Activated CD4-positive, alpha-beta T cell treated with anti-CD3 and anti-CD28 coated beads, Interleukin-2, amount 50 U/mL, for 16 hours (primary cell): Measurements from ENCODE around the gene CTSC.

Source experiments
- DNase-seq: peaks from one replicate; pipeline ENCODE4 v3.0.0-alpha.2; 2020

The CTSC gene

GRCh38 chr11:88337181-88337986, at the start of gene CTSC:
Gene CTSC (minus strand): TSS chr11:88337736. CDS start chr11:88337672, 64 bp downstream.
- DNase-seq = peak; percentile 97

DNA sequence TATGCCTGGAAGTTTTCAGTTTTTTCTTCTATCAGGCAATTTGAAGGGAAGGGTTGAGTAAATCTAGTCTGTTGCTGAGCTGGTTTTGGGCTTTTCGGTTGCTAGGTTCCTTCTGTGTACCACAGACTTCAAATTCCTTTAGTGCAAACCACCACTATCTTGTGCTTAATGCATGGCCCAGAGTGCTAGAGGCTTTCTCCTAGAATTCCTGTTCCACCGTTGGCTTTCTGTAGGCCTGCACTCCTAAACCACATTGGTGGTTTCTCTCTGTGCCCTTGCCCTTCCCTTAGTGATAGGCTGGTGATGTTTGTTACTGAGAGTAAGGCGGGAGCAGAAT, 47.1 kb upstream of the CTSC start:
- peak; percentile 52 for DNase-seq

- no peak for DNase-seq
Measured at GRCh38 chr11:88384004-88384668, 46.6 kb upstream of the CTSC start.

GRCh38 chr11:88383447-88383846, 45.9 kb upstream of the CTSC start:
- no peak for DNase-seq

DNA sequence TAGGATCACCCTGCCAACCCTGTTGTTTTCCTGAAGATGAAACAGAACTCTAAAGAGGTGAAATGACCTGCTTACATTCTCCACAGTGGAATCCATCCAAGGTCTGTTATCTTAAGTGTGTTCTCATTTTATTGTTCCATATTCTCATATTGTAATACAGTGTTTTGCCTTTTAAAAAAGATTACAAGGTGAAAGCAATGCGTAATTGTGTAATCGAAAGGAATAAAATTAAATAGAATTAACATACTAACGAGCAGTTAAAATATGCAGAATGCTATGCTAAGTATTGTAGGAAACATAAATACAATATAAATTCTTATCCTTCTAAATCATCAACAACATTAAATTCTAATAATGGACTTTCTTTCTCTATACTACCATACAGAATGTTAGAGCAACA, 41.6 kb upstream of the CTSC start:
- no peak for DNase-seq

DNA sequence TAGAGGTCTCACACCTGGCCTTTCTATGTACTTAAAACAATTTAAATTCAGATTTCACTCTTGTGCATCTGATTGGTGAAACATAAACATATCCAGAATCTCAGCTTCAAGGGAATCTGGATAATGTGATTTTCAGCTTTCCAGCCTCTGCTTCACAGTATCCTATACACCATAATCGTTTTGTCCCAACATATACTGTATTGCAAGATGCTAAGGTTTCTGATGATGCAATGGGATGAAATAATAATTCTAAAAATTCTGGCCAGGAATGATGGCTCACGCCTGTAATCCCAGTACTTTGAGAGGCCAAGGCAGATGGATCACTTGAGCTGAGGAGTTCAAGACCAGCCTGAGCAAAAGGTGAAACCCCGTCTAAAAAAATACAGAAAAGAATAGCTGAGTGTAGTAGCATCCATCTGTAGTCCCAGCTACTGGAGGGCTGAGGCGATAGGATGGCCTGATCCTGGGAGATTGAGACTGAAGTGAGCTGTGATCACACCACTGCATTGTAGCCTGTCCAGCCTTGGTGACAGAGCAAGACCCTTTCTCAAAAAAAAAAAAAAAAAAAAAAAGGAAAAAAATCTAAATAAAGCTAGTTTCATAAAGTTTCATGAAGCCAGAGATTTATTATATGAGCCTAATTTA, 41.0 kb upstream of the CTSC start:
- DNase-seq = no peak

DNA sequence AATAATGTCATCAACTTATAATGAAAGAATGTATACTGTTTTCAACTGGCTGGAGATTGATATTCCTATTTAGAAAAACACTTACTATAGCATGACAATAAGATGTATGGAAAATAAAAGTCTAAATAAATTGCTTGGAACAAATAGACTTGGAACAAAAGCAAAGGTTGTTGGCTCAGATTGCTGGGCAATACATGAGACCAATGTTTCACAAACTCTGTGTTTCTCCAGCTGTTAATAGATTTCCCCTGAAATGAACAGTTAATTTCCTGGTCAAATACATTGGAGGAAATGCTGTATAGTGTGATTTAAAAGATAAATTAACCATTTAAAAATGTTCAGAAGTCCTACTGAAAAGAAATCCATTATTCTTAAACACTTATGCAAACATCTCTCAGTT, 40.1 kb upstream of the CTSC start:
- DNase-seq = no peak

DNA sequence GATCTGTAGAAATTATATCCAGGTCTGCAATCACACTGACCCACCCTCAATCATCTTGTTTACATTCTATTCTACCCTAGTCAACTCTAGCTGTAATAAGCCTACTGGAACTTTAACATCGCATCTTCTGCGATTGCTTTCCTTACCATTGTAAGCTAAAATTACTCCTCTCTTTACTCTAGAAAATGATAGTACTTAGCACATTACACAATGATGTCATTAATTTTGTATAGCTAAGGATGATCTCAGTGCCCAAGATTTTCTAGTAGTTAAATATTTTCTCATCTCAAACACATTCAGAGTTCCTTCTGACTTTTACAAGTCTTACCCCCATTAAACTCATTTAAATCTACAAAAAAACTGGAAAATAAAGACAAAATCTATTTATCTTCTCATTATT, 39.6 kb upstream of the CTSC start:
- no peak for DNase-seq

DNA sequence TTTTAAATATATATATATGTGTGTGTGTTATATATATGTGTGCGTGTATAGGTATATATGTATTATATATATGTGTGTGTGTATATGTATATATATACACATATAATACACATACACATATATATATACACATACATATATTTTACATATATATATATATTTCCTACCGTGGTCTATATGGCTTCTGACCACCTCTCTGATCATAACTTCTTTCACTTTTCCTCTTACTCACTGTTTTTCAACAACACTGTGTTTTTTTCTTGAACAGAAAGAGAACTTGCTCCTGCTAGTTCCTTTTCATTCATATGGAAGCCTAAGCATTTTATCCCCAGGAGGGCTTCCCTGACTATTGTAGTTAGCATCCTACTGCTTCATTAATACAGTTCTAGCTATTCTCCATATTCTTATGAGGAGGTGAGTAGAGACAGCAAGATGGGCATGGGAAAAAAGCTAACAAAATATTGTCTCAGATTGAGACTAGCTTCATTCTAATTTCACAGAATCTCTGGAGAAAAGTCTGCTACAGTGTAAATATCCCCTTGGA, 38.5 kb upstream of the CTSC start:
- DNase-seq = no peak

DNA sequence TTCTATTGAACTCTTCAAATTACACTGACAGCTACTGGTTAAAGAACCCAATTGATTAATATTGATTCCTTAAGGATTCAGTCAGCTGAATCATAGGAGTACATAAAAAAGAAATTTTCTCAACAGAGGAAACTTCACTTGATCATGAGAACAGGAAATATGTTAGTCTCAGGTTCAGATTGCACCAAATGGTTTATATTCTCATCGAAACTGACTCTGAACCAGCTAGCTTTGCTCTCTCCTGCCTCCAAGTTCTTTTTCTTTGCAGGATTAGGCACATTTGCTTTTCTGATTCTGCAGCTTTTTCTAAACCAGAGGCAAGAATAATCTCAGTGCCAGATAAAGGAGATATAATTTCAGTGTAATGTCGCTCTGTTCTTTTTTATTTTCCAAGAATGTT, 33.2 kb upstream of the CTSC start:
- no peak for DNase-seq

DNA sequence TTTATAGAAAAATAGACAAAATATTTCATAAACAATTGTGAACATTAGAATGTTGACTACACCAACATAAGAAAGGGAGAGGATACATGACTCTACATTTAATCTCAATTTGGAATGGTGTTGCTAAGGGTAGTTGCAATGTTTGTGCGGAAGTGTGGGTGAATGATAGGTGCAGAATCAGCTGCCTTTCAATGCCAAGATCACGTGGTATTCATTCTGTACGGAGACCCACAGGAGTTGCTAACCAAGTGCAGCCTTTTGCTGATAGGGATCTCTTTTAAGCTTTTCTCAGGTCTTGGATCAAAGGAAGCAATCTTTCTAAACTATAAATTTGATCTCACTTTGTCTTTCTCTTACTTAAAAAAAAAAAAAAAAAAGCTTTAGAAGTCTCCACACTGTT, 29.8 kb upstream of the CTSC start:
- no peak for DNase-seq

DNA sequence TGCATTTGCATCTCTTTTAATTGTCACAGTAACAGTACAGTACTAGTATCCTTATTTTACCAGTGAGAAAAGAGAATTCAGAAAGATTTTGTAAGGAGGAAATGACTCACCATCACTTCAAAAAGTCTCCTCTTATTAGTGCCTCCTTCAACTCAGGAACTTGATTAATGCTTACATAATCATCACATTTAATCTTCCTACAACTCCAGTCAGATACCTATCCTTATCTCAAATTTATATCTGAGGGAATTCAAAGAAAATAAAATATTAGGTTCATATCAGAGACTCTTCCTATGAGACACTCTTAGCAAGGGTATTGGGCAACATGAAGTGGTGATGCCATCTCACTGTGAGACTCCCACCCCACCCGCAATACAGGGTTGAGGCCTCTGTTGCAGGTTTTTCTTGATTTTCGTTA, 26.1 kb upstream of the CTSC start:
- DNase-seq = peak; percentile 38

- DNase-seq = no peak
Measured at GRCh38 chr11:88363004-88363403, 25.5 kb upstream of the CTSC start.

DNA sequence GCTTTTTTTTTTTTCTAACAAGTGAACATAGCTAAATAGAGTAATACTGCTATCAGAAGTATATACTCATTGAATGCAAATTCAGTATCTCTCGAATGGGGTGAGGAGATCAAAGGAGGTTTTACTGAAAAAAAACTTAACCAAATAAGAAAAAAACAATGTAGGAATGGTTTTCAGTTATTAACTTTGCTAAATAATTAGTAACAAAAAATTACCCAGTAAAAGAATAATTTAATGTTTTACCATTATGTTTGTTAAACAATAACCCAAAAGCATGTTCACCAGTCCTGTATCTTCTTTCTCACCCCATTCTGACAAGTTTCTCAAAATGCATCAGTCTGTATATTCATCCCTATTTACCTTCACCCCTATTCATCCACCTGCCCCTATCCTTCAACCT, 22.6 kb upstream of the CTSC start:
- no peak for DNase-seq

- DNase-seq = peak; percentile 65
Measured at GRCh38 chr11:88359541-88359940, 22.0 kb upstream of the CTSC start.

DNA sequence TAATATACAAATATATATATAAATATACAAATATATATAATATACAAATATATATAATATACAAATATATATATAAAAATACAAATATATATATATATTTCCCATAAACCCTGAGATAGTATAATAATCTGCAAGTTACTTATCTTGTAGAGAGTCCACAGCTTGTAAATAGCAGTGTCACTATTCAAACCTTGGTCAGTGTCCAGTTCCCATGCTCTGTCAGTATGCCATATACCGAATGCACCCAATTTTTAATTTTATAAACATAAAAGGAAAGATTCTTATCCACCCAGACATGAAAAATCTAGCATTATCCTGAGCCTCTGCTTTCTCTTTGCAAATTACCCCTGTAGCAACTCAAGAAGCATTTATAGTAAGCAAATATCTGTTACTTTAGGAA, 21.6 kb upstream of the CTSC start:
- DNase-seq = no peak

DNA sequence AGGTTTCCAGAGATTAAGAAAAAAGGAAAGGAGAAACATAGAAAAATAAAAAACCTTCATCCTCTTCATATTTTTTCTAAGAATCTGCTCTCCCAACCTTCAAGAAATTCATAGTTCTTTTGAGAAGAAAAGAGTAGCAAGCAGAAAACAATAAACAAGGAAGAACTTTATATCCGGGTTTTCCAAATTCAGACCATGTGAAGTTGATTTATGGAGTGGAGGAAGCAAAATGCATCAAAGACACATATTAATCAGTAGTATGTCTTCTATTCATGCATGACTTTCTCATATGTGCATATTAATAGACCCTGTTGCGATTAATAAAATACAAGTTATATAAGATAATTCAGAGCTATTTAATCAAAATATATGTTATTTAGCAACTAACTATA, 20.5 kb upstream of the CTSC start:
- no peak for DNase-seq

- peak; percentile 84 for DNase-seq
Measured at GRCh38 chr11:88357323-88358039, 19.9 kb upstream of the CTSC start.

DNA sequence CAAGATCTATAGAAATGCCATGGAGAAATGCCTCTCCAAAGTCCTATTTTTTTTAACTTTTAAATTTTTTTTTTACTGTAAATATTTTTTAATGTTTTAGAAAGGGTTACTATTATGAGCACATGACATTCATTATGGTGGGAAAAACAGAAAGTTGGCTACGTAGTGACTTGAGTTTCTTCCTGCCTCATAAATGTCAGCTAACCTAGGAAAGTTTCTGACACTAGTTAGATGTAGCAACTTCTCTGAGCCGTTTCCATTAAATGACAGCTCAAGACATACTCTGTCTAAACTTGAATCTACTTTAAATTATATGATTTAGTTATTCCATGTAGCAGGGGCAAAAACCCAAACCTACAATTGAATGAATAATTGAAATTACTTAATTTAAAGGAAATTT, 18.4 kb upstream of the CTSC start:
- DNase-seq = no peak

GRCh38 chr11:88354912-88355311, 17.4 kb upstream of the CTSC start:
- peak; percentile 41 for DNase-seq

GRCh38 chr11:88353835-88354496, 16.4 kb upstream of the CTSC start:
- peak; percentile 67 for DNase-seq

DNA sequence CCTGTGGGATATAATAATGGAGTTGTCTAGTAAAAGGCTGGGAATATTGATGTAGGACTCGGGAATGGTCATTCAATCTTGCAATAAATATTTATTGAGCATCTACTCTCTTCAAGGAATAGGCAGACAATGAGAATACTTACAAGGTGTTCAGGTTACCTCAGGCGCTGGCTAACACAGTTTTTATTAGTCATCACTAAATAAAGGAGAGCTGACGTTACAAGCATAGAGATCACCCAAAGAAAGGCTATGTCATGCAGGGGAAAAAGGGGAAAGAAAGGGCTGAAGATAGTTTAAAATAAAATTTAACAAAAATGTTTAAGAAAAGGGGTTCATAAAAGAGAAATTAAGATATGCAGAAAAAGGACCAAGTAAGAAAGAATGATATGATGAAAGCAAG, 15.8 kb upstream of the CTSC start:
- no peak for DNase-seq

DNA sequence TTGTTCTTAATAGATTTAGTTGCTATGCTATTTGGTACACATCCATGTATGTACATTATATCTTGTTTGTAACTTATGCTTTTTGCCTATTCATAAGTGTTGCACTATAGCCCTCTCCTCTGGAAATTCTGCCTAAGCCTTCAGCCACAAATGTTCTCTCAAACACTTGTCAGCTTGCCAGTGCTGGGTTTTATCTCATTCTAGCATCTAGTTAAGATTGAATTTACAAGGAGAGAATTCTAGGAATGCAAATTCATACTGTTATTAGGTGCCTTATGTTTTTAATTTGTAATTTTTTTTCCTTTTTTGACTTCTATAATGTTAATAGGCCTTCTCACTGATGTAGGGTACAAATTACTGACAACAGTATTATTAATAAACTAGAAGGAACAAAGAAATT, 14.6 kb upstream of the CTSC start:
- no peak for DNase-seq
